Measurements from ENCODE around the gene C10orf90. TPM values are rescaled to one million over a fixed set of nuclear protein-coding genes. Genes with fewer than 3 reads are reported as not detected.

C10orf90 gene
- total RNA-seq, 1 donor from 2014 or later = not detected

DNA sequence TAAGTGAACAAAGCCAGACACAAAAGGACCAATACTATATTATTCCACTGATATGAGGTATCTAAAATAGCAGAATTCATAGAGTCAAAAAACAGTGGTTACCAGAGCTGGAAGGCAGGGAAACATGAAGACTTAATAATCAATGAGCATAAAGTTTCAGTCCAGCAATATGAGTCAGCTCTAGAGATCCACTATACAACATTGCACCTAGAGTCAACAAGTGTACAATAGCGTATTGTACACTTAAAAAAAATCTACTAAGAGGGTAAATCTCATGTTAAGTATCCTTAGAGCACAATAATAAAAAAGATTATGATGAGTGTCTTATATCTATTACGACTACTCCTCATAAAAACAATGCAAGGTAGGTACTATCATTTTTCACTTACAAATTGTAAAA is 36.1 kb downstream of the C10orf90 start:
- no peak overlapping the region for H3K27ac Mint-ChIP-seq
- TF ChIP-seq, protein P1, sequence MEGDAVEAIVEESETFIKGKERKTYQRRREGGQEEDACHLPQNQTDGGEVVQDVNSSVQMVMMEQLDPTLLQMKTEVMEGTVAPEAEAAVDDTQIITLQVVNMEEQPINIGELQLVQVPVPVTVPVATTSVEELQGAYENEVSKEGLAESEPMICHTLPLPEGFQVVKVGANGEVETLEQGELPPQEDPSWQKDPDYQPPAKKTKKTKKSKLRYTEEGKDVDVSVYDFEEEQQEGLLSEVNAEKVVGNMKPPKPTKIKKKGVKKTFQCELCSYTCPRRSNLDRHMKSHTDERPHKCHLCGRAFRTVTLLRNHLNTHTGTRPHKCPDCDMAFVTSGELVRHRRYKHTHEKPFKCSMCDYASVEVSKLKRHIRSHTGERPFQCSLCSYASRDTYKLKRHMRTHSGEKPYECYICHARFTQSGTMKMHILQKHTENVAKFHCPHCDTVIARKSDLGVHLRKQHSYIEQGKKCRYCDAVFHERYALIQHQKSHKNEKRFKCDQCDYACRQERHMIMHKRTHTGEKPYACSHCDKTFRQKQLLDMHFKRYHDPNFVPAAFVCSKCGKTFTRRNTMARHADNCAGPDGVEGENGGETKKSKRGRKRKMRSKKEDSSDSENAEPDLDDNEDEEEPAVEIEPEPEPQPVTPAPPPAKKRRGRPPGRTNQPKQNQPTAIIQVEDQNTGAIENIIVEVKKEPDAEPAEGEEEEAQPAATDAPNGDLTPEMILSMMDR (IDR thresholded peaks at IDR 0.05; ENCODE audit: unreplicated experiment) = no peak
- H3K9me3 Mint-ChIP-seq (ENCODE audit: low read depth) = no peaks in the 10 kb centered on the region
- H3K27me3 Mint-ChIP-seq = peaks cover 18% of the 10 kb centered on the region
- no peaks in the 10 kb centered on the region for H3K4me1 Mint-ChIP-seq (ENCODE audit: low read depth)
- H3K4me3 Mint-ChIP-seq (ENCODE audit: low read depth) = no peak overlapping the region
- no peak for DNase-seq (ENCODE audit: low spot score, unreplicated experiment)
- H3K36me3 Mint-ChIP-seq (ENCODE audit: insufficient read depth) = no peaks in the 10 kb centered on the region

DNA sequence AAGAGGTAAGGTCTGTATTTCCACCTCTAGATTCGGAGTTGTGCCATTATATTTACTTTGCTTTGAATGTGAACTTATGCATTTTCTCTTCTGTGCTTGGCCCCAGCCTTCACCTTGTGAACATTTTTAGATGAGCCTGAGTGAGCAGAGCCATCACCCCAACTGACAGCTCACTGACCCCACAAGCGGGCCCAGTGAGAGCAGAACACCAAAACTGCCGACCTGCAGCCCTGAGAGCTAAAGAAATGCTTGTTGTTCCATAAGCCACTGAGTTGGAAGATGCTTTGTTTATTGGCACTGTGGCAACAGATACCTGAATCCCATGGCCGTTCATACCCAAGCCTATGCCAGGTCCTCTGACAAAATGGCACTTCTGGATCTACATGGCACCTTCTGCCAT is 37.8 kb downstream of the C10orf90 start:
- H3K9me3 Mint-ChIP-seq (ENCODE audit: low read depth) = no peaks in the 10 kb centered on the region
- TF ChIP-seq, protein P1 (IDR thresholded peaks at IDR 0.05; ENCODE audit: unreplicated experiment) = no peak
- H3K4me3 Mint-ChIP-seq (ENCODE audit: low read depth) = no peak overlapping the region
- H3K27me3 Mint-ChIP-seq = peaks cover 29% of the 10 kb centered on the region
- no peak overlapping the region for H3K27ac Mint-ChIP-seq
- H3K4me1 Mint-ChIP-seq (ENCODE audit: low read depth) = no peaks in the 10 kb centered on the region
- no peak for DNase-seq (ENCODE audit: low spot score, unreplicated experiment)
- H3K36me3 Mint-ChIP-seq (ENCODE audit: insufficient read depth) = no peaks in the 10 kb centered on the region

DNA sequence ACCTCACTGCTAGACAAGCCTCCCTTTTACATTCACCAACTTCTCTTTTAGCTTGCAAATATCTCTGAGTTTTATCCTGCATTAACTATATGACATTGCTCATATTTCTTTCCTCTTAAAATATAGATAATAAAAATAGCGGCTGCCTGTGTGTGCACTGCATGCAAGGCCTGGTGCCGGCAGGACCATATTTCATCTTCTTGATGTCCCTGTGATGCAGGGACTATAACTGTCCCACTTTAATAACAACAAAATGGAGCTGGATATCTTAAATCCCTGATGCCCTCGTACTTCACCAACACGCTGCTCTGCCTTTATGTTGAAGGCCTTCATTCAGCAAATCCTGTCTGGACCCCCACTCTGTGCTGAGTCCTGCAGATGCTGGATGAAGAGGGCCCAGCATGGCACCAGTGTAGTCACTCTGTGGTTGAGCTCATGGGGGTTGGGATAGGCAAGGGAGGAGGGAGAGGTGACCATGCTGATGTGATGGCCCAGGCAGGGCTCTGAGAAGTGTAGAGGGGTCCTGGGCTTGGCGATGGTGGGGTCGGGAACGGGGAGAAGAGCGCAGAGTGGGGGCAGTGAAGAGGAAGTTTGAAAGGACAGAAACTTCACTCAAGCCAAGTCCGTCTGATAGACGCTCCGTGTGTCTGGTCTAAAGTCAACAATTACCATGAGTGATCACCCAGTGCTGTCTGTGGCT is 40.4 kb downstream of the C10orf90 start:
- Mint-ChIP-seq H3K4me3 (ENCODE audit: low read depth) (no peak overlapping the region), H3K36me3 (ENCODE audit: insufficient read depth) (no peaks in the 10 kb centered on the region), H3K27me3 (peaks cover 38% of the 10 kb centered on the region), H3K4me1 (ENCODE audit: low read depth) (no peaks in the 10 kb centered on the region), H3K27ac (no peak overlapping the region), H3K9me3 (ENCODE audit: low read depth) (no peaks in the 10 kb centered on the region)
- DNase-seq (ENCODE audit: low spot score, unreplicated experiment) = no peak
- TF ChIP-seq, protein P1 (IDR thresholded peaks at IDR 0.05; ENCODE audit: unreplicated experiment) = no peak

DNA sequence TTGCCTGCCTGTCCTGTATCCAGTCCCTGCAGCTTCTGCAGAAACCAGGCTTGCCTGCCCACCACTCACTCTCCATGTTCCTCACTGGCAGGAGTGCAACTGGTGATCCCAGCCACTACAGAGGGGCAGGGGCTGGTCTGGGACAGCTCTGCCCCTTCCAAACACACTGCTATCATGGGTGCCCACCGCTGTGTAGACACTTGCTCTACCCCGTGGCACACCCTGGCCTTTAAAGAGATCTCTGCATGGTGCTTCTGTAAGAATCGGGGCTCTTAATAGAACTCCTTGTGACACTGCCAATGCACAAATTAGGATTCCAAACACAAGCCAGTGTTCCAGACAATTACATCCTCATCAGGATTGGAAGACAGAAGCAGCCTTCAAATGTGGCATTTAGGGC is 41.7 kb downstream of the C10orf90 start:
- no peak for DNase-seq (ENCODE audit: low spot score, unreplicated experiment)
- Mint-ChIP-seq H3K4me1 (ENCODE audit: low read depth) (no peaks in the 10 kb centered on the region), H3K4me3 (ENCODE audit: low read depth) (no peak overlapping the region), H3K36me3 (ENCODE audit: insufficient read depth) (no peaks in the 10 kb centered on the region), H3K27ac (no peak overlapping the region), H3K27me3 (peaks cover 38% of the 10 kb centered on the region), H3K9me3 (ENCODE audit: low read depth) (no peaks in the 10 kb centered on the region)
- TF ChIP-seq, protein P1 (IDR thresholded peaks at IDR 0.05; ENCODE audit: unreplicated experiment) = no peak

DNA sequence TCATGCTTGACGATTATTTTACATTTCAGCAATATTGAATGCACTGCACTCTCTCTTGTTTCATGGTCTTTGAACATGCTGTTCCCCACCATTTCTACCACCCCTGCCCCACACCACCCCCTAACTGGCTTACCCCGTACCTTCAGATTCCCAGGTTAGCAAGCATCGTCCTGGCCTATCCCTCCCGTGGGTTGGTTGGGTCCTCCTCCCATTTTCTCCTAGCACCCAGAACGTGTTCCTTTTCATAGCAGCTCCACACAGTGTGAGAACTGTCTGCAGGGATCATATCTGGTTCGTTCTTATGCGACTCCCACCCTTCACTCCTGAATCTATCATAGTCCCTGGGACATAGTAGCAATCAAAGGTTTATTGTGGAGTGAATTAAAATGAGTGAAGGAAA is 48.6 kb downstream of the C10orf90 start:
- Mint-ChIP-seq H3K4me1 (ENCODE audit: low read depth) (peaks cover 1% of the 10 kb centered on the region), H3K36me3 (ENCODE audit: insufficient read depth) (no peaks in the 10 kb centered on the region), H3K27me3 (peaks cover 17% of the 10 kb centered on the region), H3K4me3 (ENCODE audit: low read depth) (no peak overlapping the region), H3K9me3 (ENCODE audit: low read depth) (no peaks in the 10 kb centered on the region), H3K27ac (no peak overlapping the region)
- DNase-seq (ENCODE audit: low spot score, unreplicated experiment) = no peak
- TF ChIP-seq, protein P1 (IDR thresholded peaks at IDR 0.05; ENCODE audit: unreplicated experiment) = no peak
